ENCODE measurements around the gene MAMDC2.

Gene MAMDC2

GRCh38 chr9:70101265-70101664, 57.6 kb downstream of the MAMDC2 start:
- Histone ChIP-seq H3K4me3 (ENCODE audit: insufficient read depth, low read length, poor library complexity, severe bottlenecking) (no peak overlapping the region), H3K9ac (ENCODE audit: low read length) (no peak overlapping the region), H3K27ac (ENCODE audit: low read depth, low read length) (no peak overlapping the region), H2AFZ (ENCODE audit: low read depth, low read length, severe bottlenecking) (no peak overlapping the region), H3K27me3 (ENCODE audit: low read length) (no peaks in the 10 kb centered on the region), H3K9me2 (replicated peaks; ENCODE audit: insufficient read depth, low read length) (no peaks in the 10 kb centered on the region), H3K79me2 (ENCODE audit: insufficient read depth, low read length) (no peaks in the 10 kb centered on the region), H3K9me3 (ENCODE audit: insufficient read depth, low read length) (no peaks in the 10 kb centered on the region), H3K4me2 (ENCODE audit: low read depth, low read length, poor library complexity, severe bottlenecking) (no peak overlapping the region), H4K20me1 (ENCODE audit: low read depth, low read length) (no peaks in the 10 kb centered on the region), H3K36me3 (ENCODE audit: low read length) (no peaks in the 10 kb centered on the region), H3F3A (ENCODE audit: insufficient read depth) (no peaks in the 10 kb centered on the region)
- TF ChIP-seq EZH2phosphoT487 (conservative IDR thresholded peaks at IDR 0.05; ENCODE audit: low read length), result no peak

DNA sequence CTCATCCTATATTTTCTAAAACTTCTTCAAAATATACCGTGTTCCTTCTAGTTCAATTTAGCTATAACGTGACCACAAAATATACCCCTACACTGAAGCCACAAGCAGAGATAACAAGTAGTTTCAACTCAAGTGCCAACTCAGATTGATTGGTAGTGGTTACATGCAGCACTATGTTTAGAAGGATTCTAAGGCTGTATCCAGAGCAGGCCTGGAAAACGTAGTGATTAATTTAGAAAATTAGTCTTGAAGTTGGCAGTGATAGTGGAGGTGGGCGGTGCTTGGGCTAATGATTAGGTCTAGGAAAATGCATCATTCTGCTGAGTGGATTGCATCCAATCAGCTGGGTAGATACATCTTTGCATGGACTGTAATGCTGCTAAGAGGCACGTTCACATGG, 61.5 kb downstream of the MAMDC2 start:
- Histone ChIP-seq H3K27me3 (ENCODE audit: low read length) (no peaks in the 10 kb centered on the region), H3K9me3 (ENCODE audit: insufficient read depth, low read length) (no peaks in the 10 kb centered on the region), H3K36me3 (ENCODE audit: low read length) (no peaks in the 10 kb centered on the region), H4K20me1 (ENCODE audit: low read depth, low read length) (no peaks in the 10 kb centered on the region), H3K4me2 (ENCODE audit: low read depth, low read length, poor library complexity, severe bottlenecking) (no peak overlapping the region), H3K9ac (ENCODE audit: low read length) (no peak overlapping the region), H2AFZ (ENCODE audit: low read depth, low read length, severe bottlenecking) (no peak overlapping the region), H3F3A (ENCODE audit: insufficient read depth) (no peaks in the 10 kb centered on the region), H3K27ac (ENCODE audit: low read depth, low read length) (no peak overlapping the region), H3K9me2 (replicated peaks; ENCODE audit: insufficient read depth, low read length) (no peaks in the 10 kb centered on the region), H3K4me3 (ENCODE audit: insufficient read depth, low read length, poor library complexity, severe bottlenecking) (no peak overlapping the region), H3K79me2 (ENCODE audit: insufficient read depth, low read length) (no peaks in the 10 kb centered on the region)
- TF ChIP-seq EZH2phosphoT487 (conservative IDR thresholded peaks at IDR 0.05; ENCODE audit: low read length) (no peak), CTCF (IDR thresholded peaks at IDR 0.05; ENCODE audit: insufficient read depth, low read length, poor library complexity, severe bottlenecking) (no peak)

DNA sequence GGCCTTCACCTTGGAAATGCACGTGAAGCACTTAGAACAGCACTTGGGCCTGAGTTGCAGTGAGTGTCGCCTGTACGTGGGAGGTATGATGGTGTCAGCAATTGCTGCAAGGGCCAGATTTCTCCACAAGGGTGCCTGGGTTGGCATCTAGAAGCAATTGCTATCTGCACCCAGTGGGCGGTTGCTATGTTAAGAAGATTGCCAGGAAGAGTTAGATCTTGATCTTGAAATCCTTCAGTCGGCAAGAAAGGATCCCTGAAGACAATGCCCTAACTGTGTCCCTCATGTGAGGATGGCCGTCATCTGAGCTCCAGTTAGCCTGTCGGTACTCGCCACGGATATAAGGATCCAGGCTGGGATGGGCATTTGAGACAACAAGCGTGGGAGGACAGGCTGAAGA, 62.9 kb downstream of the MAMDC2 start:
- Histone ChIP-seq H3F3A (ENCODE audit: insufficient read depth) (no peaks in the 10 kb centered on the region), H3K9ac (ENCODE audit: low read length) (no peak overlapping the region), H3K27me3 (ENCODE audit: low read length) (no peaks in the 10 kb centered on the region), H3K4me2 (ENCODE audit: low read depth, low read length, poor library complexity, severe bottlenecking) (no peak overlapping the region), H3K36me3 (ENCODE audit: low read length) (no peaks in the 10 kb centered on the region), H3K9me2 (replicated peaks; ENCODE audit: insufficient read depth, low read length) (no peaks in the 10 kb centered on the region), H2AFZ (ENCODE audit: low read depth, low read length, severe bottlenecking) (no peak overlapping the region), H4K20me1 (ENCODE audit: low read depth, low read length) (no peaks in the 10 kb centered on the region), H3K9me3 (ENCODE audit: insufficient read depth, low read length) (no peaks in the 10 kb centered on the region), H3K79me2 (ENCODE audit: insufficient read depth, low read length) (no peaks in the 10 kb centered on the region), H3K4me3 (ENCODE audit: insufficient read depth, low read length, poor library complexity, severe bottlenecking) (no peak overlapping the region), H3K27ac (ENCODE audit: low read depth, low read length) (no peak overlapping the region)
- TF ChIP-seq EZH2phosphoT487 (conservative IDR thresholded peaks at IDR 0.05; ENCODE audit: low read length), result no peak
- TF ChIP-seq CTCF (IDR thresholded peaks at IDR 0.05; ENCODE audit: insufficient read depth, low read length, poor library complexity, severe bottlenecking), result no peak

DNA sequence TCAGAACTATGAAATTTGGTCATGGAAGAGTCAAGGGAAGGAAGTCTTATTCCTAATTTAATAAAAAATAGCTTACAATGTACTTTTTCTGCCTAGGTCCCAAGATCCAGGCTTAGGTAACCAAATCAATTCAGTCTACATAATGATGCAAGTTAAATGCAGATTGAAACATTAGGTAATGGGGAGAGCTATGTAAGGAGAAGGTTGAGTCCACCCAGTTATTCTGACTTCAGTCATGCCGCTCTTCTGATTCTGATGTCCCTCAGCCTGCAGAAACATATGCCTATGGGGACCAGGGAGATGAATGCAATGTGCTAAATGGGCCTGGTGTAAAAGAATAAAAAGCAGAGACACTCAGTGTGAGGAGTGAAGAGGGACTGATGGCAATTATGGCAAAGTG, 63.9 kb downstream of the MAMDC2 start:
- Histone ChIP-seq H3K79me2 (ENCODE audit: insufficient read depth, low read length) (no peaks in the 10 kb centered on the region), H3K27ac (ENCODE audit: low read depth, low read length) (no peak overlapping the region), H3K4me3 (ENCODE audit: insufficient read depth, low read length, poor library complexity, severe bottlenecking) (no peak overlapping the region), H3K9me3 (ENCODE audit: insufficient read depth, low read length) (no peaks in the 10 kb centered on the region), H3K4me2 (ENCODE audit: low read depth, low read length, poor library complexity, severe bottlenecking) (no peak overlapping the region), H3K36me3 (ENCODE audit: low read length) (no peaks in the 10 kb centered on the region), H3K9ac (ENCODE audit: low read length) (no peak overlapping the region), H3K27me3 (ENCODE audit: low read length) (no peaks in the 10 kb centered on the region), H3K9me2 (replicated peaks; ENCODE audit: insufficient read depth, low read length) (no peaks in the 10 kb centered on the region), H4K20me1 (ENCODE audit: low read depth, low read length) (no peaks in the 10 kb centered on the region), H2AFZ (ENCODE audit: low read depth, low read length, severe bottlenecking) (no peak overlapping the region), H3F3A (ENCODE audit: insufficient read depth) (no peaks in the 10 kb centered on the region)
- no peak for TF ChIP-seq EZH2phosphoT487 (conservative IDR thresholded peaks at IDR 0.05; ENCODE audit: low read length)
- no peak for TF ChIP-seq CTCF (IDR thresholded peaks at IDR 0.05; ENCODE audit: insufficient read depth, low read length, poor library complexity, severe bottlenecking)
